GM18868 (cell line): ENCODE measurements around the gene SERBP1.
A peak's percentile ranks its signal among the peaks of the same experiment; 100 is the strongest.
"Not testable (repeated sequence)": the region's sequence is repeated elsewhere in the genome, so short reads cannot be mapped to it uniquely, and the experiment has no call there.

ENCODE experiments used
- ATAC-seq: cut with Tn5 transposase; IDR thresholded peaks from one replicate; pipeline ENCODE4 v1.9.1; 2021; ENCODE audit warnings: mild to moderate bottlenecking, moderate library complexity; ENCODE audit not compliant: unreplicated experiment

Gene SERBP1

DNA sequence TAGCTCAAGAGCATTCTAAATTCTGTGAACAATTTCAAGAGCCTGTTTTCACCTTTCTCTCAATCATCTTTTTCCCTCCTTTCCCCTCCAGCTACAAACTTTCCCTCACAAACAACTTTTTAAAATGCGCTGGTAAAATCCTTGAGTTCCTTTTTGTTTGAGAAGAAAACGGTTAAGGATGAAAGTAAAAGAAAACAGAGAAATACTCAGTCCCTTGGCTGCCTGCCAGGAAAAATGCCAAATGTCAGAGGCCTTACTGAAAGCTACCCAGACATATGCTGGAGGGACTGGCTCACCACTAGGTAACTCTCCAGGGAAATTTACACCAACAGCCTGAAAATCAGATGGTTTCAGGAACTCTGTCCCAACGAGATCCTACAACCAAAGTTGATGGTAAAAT lies 11.0 kb upstream of the SERBP1 start:
- ATAC-seq, result peak; percentile 55

- no peak for ATAC-seq
Observed at GRCh38 chr1:67440339-67440738, 10.1 kb upstream of the SERBP1 start.

DNA sequence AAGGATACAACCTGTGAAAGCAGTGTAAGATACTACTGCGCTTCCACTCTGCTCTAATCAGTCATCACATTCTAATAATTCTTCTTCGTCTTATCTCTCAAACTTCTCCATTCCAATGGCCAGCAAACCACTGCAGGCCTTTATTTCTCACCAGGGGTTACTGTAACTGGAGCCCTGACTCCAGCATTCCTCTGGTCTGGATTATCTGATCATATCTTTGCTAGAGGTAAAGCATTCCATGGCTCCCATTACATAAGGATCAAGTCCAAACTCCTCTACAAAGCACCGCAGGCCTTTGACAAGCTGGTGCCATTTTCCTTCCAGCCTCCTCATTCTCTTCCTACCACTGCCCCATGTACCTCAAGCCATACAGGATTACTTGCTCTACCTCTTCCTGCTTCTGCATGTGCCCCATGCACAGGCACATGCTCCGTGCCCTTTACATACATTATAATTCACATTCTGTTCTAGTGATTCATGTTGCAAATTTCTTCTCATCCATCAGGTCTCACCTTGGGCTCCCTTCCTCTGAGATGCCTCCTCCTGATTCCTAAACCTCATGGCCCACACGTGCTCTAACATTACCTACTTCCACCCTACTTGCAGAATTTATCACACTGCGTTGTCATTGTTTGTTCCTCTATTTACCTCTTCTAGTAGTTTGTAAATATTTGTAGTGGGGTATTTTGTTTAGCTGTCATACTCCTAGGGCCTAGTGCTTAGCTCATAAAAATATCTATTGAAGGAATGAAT lies 9.3 kb upstream of the SERBP1 start:
- no peak for ATAC-seq

DNA sequence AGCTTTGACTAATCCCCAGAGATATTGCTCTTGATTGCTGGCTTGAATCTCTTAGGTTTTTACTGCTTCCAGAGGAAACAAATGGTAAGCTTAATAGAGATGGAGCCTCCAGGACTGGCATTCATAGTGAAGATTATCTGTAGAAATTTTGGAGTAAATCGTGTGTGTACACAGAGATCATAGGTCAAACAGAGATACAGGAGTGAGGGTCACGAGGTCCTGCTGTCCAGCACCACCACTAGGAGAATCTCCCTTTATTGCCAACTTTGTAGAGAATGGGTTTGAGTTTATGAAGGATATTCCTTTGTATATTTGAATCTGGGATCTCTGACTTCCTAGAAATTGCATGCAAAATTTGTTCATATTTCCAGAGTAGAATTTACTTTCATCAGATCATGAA lies 7.8 kb upstream of the SERBP1 start:
- no peak for ATAC-seq

DNA sequence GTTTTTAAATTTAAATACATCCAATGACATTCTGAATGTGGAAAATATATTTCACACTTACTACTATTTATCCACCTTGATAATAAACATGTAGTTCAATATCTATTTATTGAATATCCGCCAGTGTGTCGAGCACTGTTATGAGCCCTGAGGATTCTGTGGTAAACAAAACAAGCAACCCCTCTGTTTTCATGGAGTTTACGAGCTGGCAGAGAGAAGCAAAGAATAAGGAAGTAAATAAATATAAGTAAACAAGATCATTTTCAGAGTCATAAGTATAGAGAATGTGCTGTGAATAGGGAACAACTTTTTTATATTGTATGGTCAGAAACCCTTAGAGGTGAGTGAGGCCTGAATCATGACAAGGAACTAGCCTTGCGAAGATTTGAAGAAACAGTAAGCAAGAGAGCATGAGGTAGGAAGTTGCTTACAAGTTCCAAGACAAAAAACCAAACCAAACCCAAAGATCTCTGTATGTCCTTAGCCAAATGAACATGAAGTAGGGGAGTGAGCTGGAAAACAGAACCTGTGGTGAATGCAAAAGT lies 6.4 kb upstream of the SERBP1 start:
- no peak for ATAC-seq

GRCh38 chr1:67434491-67434890 lies 4.3 kb upstream of the SERBP1 start:
- no peak for ATAC-seq

GRCh38 chr1:67433837-67434236 lies 3.6 kb upstream of the SERBP1 start:
- no peak for ATAC-seq

- no peak for ATAC-seq
Observed at GRCh38 chr1:67432745-67433144, 2.5 kb upstream of the SERBP1 start.

GRCh38 chr1:67431869-67432578 lies 1.8 kb upstream of the SERBP1 start:
- no peak for ATAC-seq

GRCh38 chr1:67431156-67431765 lies 1.1 kb upstream of the SERBP1 start:
- ATAC-seq, result no peak

DNA sequence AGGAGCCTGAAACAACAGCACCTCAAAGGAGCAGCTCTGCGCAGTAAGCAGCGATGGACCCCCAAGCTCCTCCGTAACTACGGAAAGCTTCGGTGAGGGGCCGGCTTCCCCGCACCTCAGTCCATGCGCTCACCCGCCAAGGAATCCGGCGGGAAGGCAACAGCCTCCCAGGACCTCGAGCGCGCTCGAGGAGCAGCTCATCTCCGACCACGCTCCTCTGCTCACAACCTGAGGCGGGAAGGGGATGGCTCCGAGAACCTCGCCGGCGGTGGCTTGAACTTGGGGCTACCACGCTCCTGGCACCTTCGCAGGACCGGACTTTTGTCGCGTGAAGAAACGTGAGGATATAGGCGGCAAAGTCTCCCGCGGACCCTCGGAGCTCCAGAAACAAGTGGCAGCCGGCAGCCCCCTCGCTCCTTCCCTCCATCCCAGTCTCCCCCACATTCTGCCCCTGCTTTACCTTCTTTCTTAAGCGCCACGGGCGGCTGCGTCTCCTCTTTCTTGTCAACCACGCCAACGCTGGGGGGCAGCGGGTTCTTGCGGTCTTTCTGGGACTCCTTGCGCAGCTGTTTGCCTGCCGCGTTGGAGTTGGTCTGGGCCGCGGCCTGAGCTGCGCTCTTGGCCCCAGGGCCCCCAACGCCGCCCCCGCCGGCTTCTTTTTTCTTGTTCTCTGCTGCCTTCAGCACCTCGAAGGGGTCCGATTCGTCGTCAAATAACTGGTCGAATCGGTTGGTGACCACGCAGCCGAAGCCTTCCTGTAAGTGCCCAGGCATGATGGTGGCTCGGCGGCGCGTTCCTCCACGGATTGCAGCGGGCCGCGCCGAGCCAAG lies 459 bp downstream of the SERBP1 start:
- peak; percentile 0 for ATAC-seq

DNA sequence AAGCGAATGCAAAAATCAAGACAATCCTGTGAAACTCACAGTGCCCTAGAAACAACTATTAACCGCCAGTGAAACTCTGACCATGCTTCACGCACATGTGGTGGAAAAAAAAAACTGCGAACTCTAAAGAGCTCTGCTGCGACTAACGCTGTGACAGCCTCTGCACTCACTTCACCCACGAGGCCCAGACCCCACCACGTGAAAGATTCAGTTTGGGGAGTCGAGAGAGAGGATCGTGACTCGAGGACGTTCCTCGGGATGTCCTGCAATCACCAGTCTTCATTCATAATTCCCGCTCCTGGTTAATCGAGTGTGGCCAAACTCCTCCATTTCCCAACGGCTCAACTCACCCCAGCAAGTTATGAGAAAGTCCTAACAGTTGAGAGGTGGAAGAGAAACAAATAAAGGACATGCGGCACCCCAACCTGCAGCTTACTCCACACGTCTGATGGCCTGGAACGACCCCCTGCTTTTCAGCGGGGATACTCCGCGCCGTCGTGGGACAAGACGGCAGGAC lies 1.1 kb downstream of the SERBP1 start:
- ATAC-seq, result no peak

DNA sequence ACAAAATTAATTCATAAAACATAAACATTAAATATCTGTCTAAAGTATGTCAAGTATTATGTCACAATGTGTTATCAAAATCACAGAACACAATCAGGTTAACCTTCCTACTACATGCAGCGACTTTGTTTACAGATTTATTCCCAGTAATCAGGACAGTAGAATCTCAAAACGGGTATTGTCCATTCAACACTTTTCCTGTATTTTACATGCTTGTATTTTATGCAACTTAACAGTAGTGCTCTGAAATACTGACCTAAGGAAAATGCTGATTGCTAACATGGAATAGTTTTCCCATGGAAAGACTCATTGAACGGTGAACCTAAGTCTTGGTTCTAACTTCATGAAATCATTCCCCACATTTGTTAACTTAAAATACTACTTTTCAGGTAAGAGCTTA lies 2.3 kb downstream of the SERBP1 start:
- no peak for ATAC-seq

DNA sequence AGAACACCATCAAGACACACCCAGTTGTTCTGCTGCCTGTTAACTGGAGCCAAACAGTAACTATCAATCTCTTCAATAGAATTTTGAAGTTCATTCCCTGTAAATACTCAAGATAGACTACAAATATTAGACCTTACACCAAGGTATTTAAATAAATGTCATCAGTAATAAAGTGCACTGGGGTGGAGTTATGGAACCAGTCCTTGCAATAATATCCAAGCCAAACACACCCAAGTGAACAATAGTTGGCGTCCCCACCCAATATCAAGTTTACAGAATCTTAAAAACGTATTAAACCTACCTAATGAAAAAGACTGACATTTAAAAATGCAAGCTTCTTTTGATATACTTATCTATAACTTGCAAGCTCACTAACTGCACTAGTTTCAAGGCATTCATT lies 2.7 kb downstream of the SERBP1 start:
- no peak for ATAC-seq

DNA sequence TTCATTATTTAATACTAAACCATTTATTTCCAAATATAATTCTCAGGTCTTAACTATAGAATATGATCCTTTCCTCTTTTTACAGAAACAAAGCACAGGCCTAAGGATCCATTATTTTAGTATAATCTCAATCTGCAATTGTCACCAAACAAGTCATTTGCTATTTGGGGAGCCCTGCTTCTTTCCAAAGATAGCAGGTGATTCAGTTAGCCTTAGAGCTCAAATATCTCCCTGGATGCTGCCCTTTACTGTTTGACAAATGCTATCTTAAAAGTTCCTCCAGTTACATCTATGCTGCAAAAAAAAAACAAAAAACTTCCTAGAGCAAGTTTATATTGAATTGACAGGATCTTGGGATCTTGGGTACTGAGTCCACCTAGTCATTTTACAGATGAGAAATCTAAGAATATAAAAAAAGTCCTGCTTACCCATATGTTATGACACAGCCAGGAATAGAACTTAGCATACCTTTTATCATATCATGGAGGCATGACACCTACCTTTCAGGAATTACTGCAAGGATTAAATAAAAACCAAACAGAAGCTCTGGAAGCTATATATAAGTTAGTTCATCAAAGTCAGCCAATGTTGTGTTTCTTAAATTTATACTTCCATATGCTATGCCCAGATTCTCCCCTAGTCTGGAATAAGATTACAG lies 9.2 kb downstream of the SERBP1 start:
- ATAC-seq, result no peak

DNA sequence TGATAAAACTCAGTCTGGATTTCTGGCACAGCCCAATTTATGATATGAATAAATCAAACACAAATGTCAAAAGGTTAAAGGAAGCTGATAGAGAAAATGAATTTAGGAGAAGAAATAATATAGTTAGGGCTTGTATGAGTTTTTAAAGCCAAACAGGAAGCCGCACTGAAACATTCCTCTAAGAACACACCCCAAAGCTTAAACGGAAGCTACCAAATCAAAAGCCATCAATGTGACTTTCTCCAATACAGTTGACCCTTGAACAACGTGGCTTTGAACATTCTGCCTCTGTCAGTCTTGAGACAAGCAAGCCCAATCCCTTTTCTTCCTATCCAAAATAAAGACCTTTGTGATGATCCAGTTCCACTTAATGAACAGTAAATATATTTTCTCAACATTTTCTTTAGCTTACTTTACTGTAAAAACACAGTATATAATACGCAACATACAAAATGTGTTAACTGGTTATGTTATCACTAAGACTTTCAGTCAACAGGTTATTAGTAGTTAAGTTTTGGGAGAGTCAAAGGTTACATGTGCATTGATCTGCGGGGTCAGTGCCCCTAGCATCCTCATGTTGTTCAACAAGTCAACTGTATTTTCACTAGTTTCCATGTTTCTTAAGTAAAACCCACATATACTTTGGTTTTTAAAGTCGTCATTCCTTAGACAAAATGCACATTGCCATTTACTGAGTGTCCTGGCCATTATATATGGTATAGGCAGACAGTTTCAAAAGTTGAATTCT lies 11.2 kb downstream of the SERBP1 start:
- no peak for ATAC-seq

DNA sequence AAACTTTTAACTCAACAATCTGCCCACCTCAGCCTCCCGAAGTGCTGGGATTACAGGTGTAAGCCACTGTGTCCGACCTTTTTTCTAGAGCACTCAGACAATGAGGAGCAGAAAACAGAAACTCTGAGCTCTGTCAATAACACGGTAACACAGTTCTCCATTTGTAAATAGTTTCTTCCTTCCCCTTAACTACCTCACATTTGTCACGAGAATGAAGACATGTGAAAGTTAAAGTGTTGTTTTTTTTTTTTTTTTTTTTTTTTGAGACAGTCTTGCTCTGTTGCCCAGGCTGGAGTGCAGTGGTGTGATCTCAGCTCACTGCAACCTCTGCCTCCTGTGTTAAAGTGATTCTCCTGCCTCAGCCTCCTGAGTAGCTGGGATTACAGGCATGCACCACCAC lies 12.5 kb downstream of the SERBP1 start:
- not testable (repeated sequence) for ATAC-seq

- no peak for ATAC-seq
Observed at GRCh38 chr1:67415041-67415440, 15.2 kb downstream of the SERBP1 start.

- ATAC-seq, result no peak
Observed at GRCh38 chr1:67414574-67414973, 15.6 kb downstream of the SERBP1 start.

GRCh38 chr1:67413101-67413500 lies 17.1 kb downstream of the SERBP1 start:
- ATAC-seq, result not testable (repeated sequence)
